GM12873 (cell line): ENCODE measurements around the gene GXYLT2.

Experiments
- TF ChIP-seq, protein P1 (sequence below): IDR thresholded peaks from 2 replicates; pipeline ENCODE4 v1.5.1; 2012; ENCODE audit warnings: low read depth, mild to moderate bottlenecking, moderate library complexity, low read length, control low read depth; ENCODE audit not compliant: insufficient read depth; ENCODE audit errors: missing control alignments

GXYLT2 gene

DNA sequence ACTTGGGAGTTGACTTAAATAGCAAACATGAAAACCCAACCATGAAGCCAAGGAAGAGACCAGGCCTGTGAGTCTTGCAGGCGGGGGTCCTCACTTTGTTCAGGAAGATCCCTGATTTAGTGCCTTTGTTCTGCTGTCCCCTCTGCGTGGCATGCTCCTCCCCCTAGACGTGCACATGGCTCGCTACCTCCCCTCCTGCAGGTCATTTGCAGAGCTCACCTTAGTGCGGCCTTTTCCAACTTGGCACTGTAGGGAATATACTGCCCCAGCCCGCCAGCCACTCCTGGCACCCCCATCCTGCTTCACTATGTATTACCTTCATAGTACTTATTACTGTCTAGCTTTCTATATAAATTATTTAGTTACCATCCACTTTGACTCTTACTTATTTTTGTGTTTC, 18.3 kb downstream of the GXYLT2 start:
- TF ChIP-seq, protein P1, sequence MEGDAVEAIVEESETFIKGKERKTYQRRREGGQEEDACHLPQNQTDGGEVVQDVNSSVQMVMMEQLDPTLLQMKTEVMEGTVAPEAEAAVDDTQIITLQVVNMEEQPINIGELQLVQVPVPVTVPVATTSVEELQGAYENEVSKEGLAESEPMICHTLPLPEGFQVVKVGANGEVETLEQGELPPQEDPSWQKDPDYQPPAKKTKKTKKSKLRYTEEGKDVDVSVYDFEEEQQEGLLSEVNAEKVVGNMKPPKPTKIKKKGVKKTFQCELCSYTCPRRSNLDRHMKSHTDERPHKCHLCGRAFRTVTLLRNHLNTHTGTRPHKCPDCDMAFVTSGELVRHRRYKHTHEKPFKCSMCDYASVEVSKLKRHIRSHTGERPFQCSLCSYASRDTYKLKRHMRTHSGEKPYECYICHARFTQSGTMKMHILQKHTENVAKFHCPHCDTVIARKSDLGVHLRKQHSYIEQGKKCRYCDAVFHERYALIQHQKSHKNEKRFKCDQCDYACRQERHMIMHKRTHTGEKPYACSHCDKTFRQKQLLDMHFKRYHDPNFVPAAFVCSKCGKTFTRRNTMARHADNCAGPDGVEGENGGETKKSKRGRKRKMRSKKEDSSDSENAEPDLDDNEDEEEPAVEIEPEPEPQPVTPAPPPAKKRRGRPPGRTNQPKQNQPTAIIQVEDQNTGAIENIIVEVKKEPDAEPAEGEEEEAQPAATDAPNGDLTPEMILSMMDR: no peak

DNA sequence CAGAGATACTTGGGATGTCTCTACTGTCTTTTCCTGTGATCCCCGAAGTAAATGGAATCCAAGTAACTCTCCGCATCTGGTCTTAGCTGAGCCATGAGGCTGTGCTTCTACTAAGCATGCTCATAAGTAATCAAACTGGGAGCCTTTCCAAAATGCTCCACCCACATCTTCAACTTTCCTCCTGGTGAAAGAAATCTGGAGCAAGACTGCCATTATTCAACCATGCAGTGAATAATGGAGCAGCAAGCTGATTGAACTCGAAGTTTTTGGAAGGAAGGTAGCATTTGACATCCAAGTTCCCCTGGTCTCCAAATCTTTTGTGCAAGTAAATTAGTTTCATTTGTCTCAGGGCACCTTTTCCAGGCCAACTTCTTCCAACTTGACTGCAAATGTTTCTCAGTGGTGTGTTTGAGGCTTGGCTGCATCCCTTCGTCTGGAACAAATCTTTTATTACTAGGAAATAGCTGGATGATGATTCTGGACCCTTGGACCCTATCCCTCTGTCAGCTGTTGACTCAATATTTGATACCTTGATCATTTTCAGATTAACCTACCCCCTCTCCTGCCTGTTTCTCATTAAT, 19.4 kb downstream of the GXYLT2 start:
- TF ChIP-seq, protein P1: no peak

DNA sequence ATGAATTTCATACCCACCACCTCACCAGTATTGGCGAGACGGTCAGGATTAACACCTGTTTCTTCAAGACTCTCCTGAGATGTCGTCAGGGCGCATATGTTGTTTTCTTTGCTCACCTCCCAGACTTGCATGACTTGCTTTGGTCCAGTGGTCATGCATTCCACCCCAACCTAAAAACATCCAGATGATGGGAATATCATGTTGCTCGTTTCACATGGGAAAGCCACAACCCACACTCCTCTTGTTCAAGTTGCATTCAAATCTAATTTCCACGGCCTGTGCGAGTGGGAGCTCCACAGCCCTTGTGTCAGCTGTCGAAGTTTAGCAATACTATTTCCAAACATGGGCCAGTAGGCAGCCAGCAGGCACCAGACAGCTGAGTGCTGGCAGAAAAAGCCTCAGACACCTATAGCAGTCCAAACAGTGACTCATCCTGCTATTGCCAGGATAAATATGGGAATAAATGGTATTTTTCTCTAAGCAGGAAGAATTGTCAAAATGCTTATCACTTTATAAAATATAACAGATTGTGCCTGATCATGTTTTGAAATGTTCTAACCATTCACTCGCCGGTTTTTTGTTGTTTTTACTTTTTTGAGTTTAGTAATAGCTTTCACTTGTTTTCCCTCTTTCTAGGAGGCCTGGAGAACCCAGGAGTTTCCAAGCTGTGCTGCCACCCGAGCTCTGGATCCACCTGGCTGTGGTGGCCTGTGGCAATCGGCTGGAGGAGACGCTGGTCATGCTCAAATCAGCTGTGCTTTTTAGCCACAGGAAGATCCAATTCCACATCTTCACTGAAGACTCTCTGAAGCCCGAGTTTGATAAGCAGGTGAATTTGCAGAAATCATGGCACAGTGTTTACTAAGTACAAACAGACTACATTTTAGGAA, 20.1 kb downstream of the GXYLT2 start:
- TF ChIP-seq, protein P1: no peak

DNA sequence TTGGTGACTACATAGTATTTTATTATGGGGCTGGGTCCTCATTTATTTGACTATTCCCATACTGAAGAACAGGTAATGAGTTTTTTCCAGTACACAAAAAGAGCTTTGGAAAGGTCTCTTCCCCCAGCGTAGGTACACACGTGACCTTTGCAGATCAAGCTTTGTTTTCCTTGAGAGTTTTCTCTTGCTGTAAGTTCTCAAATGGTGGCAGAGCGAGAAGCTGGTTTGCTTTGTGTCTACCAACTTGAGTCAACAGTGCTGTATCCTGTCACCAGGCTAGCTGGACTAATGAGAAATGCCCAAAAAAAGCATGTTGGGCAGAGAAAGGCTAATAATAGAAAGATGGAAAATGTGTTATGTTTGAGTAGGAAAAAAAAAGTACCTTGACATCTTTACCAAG, 21.7 kb downstream of the GXYLT2 start:
- TF ChIP-seq, protein P1: no peak

DNA sequence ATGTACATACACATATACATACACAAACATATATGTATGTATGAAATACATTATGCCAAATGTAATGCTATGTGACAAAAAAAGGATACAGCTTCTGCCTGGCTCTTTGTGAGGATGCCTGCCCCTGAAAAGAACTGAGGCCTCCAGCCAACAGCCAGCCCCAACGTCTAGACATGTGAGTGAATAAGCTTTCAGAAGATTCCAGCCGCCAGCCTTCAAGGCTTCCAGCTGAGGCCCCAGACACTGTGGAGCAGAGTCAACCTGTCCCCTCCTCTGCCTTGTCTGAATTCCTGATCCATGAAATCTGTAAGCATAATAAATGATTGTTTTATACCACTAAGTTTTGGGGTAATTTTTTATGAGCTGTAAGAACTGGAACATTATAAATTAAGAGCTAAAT, 24.7 kb downstream of the GXYLT2 start:
- TF ChIP-seq, protein P1: no peak

DNA sequence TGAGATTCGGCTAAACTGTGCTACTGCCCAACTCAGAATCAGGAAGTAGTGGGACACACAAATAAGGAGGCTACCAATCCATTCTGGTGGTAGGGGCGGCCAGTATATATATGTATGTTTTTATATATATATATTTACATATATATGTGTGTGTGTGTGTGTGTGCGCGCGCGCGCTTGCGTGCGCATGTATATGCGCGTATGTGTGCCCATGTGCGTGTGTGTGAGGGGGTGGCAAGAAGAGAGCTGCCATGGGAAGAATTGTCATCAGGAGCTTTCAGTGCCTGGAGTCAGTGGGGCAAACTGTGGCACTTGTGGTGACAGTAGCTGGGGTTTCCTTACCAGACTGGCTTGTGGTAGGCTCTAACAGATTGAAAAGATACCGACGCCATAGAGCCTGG, 26.5 kb downstream of the GXYLT2 start:
- TF ChIP-seq, protein P1: no peak

DNA sequence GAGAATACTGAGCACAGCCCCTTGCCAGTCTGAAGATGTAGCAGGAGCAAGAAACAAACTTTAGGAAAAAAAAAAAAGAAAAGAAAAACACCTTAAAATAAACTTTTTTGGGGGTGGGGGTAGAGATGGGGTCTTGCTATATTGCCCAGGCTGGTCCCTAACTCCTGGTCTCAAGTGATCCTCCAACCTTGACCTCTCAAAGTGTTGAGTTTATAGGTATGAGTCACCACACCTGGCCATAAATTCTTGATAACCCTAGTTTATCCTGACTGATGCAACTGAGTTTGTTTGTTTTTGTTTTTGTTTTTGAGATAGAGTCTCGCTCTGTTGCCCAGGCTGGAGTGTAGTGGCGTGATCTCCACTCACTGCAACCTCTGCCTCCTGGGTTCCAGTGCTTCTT, 28.4 kb downstream of the GXYLT2 start:
- TF ChIP-seq, protein P1: no peak
